Measurements from ENCODE around the gene UBE2E2.

UBE2E2 gene

GRCh38 chr3:23240171-23240785 lies 37.2 kb downstream of the UBE2E2 start:
- DNase-seq (ENCODE audit: low spot score), result no peak

DNA sequence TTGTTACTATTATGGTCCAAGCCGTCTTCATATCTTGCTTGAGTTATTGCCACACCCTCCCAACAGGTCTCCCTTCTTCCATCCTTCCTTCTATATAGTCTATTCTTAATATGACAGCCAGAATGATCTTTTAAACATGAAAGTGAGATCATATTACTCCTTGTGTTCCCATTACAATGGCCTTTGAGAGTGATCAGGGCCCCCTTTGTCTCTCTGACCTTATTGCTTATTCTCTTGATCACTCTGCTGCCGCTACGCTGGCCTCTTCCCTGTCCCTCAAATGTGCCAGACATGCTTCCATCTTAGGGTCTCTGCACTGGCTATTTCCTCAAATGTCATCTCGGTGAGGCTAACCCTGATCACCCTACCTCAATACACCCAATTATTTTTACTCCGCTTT lies 38.1 kb downstream of the UBE2E2 start:
- no peak for DNase-seq (ENCODE audit: low spot score)

GRCh38 chr3:23242106-23242505 lies 39.0 kb downstream of the UBE2E2 start:
- DNase-seq (ENCODE audit: low spot score), result no peak

DNA sequence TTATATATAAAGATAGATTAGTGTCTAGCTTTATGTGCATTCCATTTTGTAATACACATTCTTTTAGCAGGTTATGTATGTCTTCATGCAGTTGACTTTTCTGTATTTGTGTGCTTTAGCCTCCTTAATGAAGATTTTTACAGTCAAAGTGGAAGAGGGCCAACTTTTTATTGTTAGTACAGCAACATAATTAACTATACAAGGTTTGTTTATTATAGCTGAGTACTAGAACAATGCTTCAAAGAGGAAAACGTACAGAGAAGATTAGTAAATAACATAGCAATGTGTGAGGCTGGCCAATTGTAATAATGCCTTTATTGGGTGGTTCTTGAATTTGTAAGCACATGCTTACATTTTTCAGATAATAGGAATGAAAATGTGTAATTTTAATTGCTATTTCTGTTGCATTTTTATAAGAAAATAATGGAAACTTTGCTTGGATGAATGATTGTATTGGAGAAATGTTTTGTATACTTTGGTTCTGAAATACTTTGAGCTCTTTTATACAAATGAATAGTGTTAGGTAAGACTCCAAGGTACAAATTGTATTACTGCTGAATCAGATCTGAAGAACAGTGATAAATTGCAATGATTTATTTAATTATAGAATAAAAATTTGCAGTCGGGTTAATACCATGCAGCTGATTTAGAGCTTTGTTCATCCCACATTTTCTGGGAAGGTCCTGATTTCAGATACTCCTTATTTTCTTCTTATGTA lies 41.4 kb downstream of the UBE2E2 start:
- no peak for DNase-seq (ENCODE audit: low spot score)

DNA sequence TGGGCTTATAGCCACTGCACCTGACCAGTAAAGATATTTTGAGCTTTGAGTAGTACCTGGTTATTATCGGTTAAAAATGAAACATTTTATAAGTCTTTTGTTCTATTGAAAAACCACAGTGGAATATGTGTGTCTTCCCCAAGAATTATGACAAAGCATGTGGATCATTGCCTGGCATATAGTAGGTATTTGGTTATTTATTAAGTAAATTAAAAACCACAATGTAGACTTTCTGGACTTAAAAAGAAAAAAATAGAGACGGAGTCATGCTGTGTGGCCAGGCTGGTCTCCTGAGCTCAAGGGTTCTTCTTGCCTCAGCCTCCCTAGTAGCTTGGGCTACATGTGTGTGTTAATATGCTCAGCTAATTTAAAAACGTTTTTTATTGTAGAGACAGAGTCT lies 43.5 kb downstream of the UBE2E2 start:
- DNase-seq (ENCODE audit: low spot score), result no peak

- no peak for DNase-seq (ENCODE audit: low spot score)
These were observed 45.5 kb downstream of the UBE2E2 start for GRCh38 chr3:23248594-23249131.

- DNase-seq (ENCODE audit: low spot score), result no peak
These were observed 46.8 kb downstream of the UBE2E2 start for GRCh38 chr3:23249961-23250360.

- no peak for DNase-seq (ENCODE audit: low spot score)
These were observed 49.0 kb downstream of the UBE2E2 start for GRCh38 chr3:23252122-23252521.

- no peak for DNase-seq (ENCODE audit: low spot score)
These were observed 50.1 kb downstream of the UBE2E2 start for GRCh38 chr3:23253214-23253613.

- DNase-seq (ENCODE audit: low spot score), result no peak
These were observed 51.2 kb downstream of the UBE2E2 start for GRCh38 chr3:23254282-23254681.

DNA sequence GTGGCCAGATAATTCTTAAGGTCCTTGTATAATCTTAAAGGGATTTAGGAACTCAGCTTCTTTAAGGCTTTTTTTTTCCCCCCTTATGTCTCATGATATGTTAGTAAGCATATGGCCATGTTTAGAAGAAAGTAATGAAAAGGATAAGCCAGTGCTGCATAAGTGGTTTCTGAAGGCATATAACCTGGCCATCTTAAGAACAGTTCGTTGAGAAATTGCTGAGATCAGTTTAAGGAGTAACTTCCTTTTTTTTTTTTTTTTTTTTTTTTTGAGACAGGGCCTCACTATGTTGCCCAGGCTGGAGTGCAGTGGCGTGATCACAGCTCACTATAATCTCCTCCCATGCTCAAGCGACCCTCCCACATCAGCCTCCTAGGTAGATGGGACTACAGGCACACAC lies 51.7 kb downstream of the UBE2E2 start:
- no peak for DNase-seq (ENCODE audit: low spot score)

- DNase-seq (ENCODE audit: low spot score), result no peak
These were observed 53.8 kb downstream of the UBE2E2 start for GRCh38 chr3:23256741-23257435.

GRCh38 chr3:23258110-23258509 lies 55.0 kb downstream of the UBE2E2 start:
- no peak for DNase-seq (ENCODE audit: low spot score)

DNA sequence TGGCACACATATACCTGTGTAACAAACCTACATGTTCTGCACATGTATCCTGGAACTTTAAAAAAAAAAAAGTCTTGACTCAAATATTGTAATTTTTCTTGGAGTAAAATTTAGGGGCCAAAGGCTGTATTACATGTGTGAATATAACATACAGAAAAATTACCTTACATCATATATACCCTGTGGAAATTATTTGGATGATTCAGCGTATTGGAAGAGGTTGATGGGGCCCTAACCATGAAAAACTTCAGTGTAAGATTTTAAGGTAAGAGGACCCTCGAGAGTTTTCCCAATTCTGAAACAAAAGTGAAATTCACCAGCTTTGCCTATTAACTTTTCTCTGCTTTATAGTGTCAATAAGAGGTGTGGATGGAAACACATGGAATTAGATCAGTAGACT lies 56.4 kb downstream of the UBE2E2 start:
- DNase-seq (ENCODE audit: low spot score), result no peak

- no peak for DNase-seq (ENCODE audit: low spot score)
These were observed 59.6 kb downstream of the UBE2E2 start for GRCh38 chr3:23262766-23263165.

GRCh38 chr3:23263796-23264195 lies 60.7 kb downstream of the UBE2E2 start:
- no peak for DNase-seq (ENCODE audit: low spot score)

DNA sequence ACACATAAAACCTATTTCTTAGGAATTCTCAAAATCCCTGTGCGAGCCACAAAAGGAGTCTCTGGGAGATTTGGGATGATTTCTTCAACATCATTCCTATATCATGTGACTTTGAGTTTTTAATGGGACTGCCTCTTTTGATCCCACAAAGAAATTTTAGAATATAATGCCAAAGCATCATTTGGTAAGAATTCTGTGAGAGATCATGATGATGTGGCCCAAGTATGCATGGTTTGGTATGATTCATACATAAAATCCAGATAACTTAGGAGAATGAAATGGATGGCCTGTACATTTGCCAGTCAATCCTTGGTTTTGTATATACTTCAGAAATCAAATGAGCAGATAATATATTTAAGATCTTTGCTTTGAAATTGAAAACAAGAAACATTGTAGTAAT lies 61.3 kb downstream of the UBE2E2 start:
- DNase-seq (ENCODE audit: low spot score), result peak; percentile 78

DNA sequence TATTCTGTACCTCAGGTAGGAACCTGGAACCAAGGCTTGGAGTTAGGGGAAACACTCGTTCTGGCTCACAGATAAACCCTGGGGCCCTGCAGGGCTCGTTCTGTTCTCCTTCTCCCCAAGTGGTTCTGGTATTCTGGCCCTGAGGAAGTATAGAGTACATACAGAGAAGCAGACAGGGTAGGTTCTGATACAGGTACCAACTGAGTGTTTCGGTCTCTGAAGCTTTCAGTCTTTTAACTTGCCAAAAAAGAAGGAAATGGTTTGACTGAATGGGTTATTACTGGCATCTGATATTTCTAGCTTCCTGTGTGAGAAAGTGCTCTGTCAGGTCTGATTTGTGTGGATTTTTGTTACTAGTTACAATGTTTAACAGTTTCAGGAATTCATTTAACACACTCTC lies 67.3 kb downstream of the UBE2E2 start:
- no peak for DNase-seq (ENCODE audit: low spot score)

DNA sequence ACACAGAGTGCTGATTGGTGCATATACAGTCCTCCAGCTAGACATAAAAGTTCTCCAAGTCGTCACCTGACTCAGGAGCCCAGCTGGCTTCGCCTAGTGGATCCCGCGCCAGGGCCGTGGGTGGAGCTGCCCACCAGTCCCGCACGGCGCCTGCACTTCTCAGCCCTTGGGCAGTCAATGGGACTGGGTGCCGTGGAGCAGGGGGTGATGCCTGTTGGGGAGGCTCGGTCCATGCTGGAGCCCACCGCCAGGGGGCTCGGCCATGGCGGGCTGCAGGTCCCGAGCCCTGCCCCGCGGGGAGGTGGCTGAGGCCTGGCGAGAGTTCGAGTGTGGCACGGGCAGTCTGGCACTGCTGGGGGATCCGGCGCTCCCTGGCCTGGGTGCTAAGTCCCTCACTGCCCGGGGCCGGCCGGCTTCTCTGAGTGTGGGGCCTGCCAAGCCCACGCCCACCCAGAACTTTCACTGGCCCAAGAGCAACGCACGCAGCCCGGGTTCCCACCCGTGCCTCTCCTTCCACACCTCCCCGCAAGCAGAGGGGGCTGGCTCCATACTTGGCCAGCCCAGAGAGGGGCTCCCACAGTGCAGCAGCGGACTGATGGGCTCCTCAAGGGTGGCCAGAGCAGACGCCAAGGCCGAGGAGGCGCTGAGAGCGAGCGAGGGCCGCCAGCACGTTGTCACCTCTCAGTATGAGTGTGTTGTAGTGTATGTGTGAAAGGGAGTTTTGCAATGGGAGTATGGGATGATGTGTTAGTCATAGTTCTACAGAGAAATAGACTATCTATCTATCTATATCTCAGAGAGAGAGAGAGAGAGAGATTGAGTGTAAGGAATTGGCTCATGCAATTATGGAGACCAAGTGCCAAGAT lies 69.0 kb downstream of the UBE2E2 start:
- no peak for DNase-seq (ENCODE audit: low spot score)

DNA sequence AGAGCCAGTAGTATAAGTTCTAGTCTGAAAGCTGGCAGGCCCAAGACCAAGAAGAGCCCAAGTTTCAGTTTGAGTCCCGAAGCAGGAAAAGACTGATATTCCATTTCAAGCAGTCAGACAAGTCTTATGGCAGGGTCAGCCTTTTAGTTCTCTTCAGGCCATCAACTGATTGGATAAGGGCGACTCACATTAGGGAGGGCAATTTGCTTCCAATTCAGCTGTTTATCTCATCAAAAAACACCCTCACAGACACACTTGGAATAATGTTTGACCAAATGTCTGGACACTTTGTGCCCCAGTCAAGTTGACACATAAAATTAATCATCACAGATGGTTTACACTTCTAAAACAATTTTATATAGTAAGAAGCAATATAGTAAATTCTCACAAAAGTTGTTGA lies 69.7 kb downstream of the UBE2E2 start:
- DNase-seq (ENCODE audit: low spot score), result no peak

DNA sequence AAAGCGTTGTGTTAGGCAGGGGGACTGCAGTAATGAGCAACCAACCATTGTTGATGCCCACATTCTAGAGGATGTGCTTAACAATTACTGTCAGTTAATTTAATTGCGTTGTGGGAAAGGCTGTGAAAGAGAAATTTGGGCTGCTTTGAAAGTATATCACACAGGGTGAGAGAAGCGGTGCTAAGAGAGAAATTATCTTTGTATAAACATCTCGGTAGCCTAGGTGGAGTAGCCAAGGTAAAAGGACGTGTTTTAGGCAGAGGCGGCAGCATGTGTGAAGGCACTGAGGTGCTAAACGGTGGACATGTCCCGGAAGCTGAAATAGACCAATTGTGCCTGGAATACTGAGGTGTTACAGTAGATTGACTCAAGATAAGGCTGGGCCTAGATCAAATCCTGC lies 71.9 kb downstream of the UBE2E2 start:
- no peak for DNase-seq (ENCODE audit: low spot score)

DNA sequence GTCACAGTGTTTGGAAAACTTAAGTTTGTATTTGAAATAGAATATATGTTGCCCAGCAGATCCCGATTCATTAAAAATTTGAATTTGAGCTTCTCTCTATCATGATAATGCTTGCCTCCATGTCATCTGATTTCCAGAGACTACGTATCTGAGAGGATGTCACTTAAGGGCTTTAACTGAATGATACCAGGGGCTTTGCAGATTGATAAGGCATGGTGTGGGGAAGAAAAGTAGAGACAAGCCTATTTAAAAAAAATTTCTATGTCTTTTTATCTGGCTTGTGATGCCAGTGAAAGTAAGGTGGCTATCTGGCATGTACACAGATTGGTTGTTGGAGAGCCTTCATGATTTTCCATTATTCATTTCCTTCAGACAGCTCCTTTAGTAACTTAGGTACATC lies 72.7 kb downstream of the UBE2E2 start:
- no peak for DNase-seq (ENCODE audit: low spot score)

Data from AG08395 (cell line).